Ishikawa (cell line): ENCODE data around the gene NPLOC4.

ENCODE experiments used
- CEBPB ChIP-seq: IDR thresholded peaks from 2 replicates; pipeline ENCODE4 v1.6.1; 2012
- CREB1 ChIP-seq: IDR thresholded peaks from 2 replicates; pipeline ENCODE4 v1.6.1; 2012; ENCODE audit warnings: low read depth
- EGR1 ChIP-seq: IDR thresholded peaks from 2 replicates; pipeline ENCODE4 v1.6.1; 2012
- EP300 ChIP-seq: IDR thresholded peaks from 2 replicates; pipeline ENCODE4 v1.6.1; 2012; ENCODE audit warnings: borderline replicate concordance
- FOXM1 ChIP-seq: IDR thresholded peaks from 2 replicates; pipeline ENCODE4 v1.6.1; 2012; ENCODE audit warnings: low read depth, borderline replicate concordance
- NFIC ChIP-seq: IDR thresholded peaks from 2 replicates; pipeline ENCODE4 v1.6.1; 2012
- RAD21 ChIP-seq: IDR thresholded peaks from 2 replicates; pipeline ENCODE4 v1.6.1; 2012; ENCODE audit warnings: low read depth
- REST ChIP-seq: IDR thresholded peaks from 2 replicates; pipeline ENCODE4 v1.6.1; 2012; ENCODE audit warnings: low read depth, mild to moderate bottlenecking
- TAF1 ChIP-seq: IDR thresholded peaks from 2 replicates; pipeline ENCODE4 v1.6.1; 2012; ENCODE audit warnings: low read depth, mild to moderate bottlenecking
- TCF12 ChIP-seq: IDR thresholded peaks from 2 replicates; pipeline ENCODE4 v1.6.1; 2012; ENCODE audit warnings: low read depth
- TEAD4 ChIP-seq: IDR thresholded peaks from 2 replicates; pipeline ENCODE4 v1.6.1; 2012
- YY1 ChIP-seq: IDR thresholded peaks from 2 replicates; pipeline ENCODE4 v1.6.1; 2012; ENCODE audit warnings: low read depth
- ZBTB7A ChIP-seq: IDR thresholded peaks from 2 replicates; pipeline ENCODE4 v1.6.1; 2012; ENCODE audit warnings: low read depth
- TF ChIP-seq, protein P1 (sequence below): IDR thresholded peaks from 2 replicates; pipeline ENCODE4 v1.6.1; 2012
- TF ChIP-seq, protein P2 (sequence below): IDR thresholded peaks from 2 replicates; pipeline ENCODE4 v1.6.1; 2012

The NPLOC4 gene

DNA sequence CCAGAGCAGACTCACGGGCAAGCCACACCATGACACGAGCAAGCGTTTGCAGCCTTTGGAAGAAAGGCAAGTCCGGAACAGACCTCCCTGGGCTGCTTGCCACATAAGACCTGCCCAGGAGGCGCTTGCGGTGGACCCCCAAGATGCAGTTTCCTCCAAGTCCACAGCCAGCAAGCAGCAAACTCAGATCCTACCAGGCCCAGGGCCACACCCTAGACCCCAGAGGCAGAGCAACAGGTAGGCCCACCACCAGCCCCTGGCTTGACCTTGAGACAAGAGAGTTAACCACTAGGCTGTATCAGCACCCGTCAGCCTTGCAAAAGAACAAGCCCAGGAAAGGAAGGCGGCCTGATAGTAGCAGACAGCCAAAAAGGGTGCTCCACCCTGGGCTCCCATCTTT lies 87.1 kb downstream of the NPLOC4 start:
- TF ChIP-seq TEAD4: no peak
- TF ChIP-seq FOXM1: no peak
- no peak for TF ChIP-seq CEBPB
- no peak for TF ChIP-seq NFIC
- TF ChIP-seq, protein P1, sequence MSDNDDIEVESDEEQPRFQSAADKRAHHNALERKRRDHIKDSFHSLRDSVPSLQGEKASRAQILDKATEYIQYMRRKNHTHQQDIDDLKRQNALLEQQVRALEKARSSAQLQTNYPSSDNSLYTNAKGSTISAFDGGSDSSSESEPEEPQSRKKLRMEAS: no peak
- TF ChIP-seq EGR1: no peak
- no peak for TF ChIP-seq TAF1
- no peak for TF ChIP-seq ZBTB7A
- TF ChIP-seq RAD21: no peak
- no peak for TF ChIP-seq TCF12
- no peak for TF ChIP-seq YY1
- TF ChIP-seq REST: no peak
- TF ChIP-seq, protein P2, sequence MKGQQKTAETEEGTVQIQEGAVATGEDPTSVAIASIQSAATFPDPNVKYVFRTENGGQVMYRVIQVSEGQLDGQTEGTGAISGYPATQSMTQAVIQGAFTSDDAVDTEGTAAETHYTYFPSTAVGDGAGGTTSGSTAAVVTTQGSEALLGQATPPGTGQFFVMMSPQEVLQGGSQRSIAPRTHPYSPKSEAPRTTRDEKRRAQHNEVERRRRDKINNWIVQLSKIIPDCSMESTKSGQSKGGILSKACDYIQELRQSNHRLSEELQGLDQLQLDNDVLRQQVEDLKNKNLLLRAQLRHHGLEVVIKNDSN: no peak
- TF ChIP-seq EP300: no peak
- TF ChIP-seq CREB1: no peak

DNA sequence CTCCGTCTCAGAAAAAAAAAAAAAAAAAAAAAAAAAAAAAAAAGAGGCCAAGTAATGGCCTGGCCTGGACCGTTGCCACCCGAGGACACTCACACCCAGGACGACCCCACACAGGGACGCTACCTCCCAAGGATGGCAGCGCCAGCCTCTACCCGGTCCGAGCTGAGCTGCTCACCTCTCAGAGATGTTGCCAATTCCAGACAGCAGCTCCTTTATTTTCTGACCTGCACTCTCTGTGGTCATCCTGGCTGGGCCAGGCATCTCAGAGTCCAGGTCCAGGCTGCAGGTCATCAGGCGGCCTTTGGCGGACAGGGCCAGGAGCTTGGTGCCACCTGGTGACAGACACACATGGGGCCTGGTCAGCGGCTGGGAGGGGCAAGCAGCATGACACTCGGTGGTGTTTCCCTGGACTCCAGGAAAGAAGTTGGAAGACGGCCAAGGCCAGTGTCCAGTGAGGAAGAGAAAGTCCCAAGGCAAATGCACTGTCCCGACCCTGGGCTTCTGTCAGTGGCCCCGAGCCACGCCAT lies 87.8 kb downstream of the NPLOC4 start:
- no peak for TF ChIP-seq YY1
- TF ChIP-seq TEAD4: no peak
- TF ChIP-seq, protein P1: no peak
- no peak for TF ChIP-seq CEBPB
- TF ChIP-seq NFIC: no peak
- no peak for TF ChIP-seq EGR1
- TF ChIP-seq EP300: no peak
- TF ChIP-seq REST: no peak
- TF ChIP-seq RAD21: no peak
- no peak for TF ChIP-seq CREB1
- no peak for TF ChIP-seq TAF1
- no peak for TF ChIP-seq FOXM1
- TF ChIP-seq TCF12: no peak
- TF ChIP-seq, protein P2: no peak
- no peak for TF ChIP-seq ZBTB7A

DNA sequence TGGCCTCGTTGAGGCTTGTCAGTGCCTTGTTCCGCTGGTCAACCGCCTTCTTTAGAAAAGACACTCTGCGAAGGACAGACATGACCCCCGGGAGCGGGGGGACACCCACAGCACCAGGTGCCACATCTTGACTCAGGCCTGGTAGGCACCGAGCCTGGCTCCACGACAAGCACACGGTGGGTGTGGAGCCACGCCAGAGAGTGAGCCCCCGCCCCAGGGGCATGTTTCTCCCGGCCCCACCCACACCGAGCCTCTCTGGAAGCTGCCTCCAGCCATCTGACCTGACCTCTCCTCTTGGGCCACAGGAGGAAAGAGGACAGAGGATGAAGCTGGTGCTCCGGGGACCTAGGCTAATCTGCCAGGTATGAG lies 89.3 kb downstream of the NPLOC4 start:
- TF ChIP-seq REST (no peak), FOXM1 (no peak), CEBPB (no peak), TEAD4 (no peak), RAD21 (no peak), EP300 (no peak), NFIC (no peak)
- TF ChIP-seq, protein P2: no peak

DNA sequence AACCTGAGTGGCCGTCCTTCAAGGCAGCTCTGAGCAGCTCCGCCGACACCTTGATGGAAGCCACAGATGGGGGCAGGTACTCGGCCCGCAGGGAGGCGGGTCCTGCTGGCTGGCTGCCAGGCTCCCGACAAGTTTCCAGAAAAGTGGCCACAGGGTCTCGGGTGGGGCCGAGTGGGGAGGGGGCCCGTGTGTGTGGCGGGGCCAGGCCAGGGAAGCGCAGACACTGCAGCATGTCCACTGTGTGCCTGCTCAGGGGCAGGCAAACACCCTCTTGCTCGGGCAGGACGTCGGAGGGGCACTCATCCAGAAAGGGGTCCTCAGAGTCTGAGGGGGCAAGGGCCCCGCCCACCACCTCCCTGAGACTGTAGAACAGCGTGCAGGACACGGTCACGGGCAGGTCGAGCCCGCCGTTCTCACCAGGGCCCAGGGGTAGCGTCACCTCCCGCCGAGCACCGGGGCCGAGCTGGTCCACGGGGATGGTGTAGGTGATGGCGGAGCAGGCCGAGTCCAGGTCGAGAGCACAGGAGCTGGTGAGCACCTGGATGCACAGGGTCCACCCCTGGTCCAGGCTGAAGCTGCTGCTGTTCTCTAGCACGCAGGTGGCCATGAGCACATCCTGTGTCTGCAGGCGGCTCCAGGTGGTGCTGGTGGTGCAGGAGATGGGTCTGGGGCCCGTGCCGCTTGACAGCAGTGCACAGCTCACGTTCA lies 89.9 kb downstream of the NPLOC4 start:
- TF ChIP-seq EP300 (no peak), CEBPB (no peak)
